GM19238 (cell line): ENCODE measurements around the gene IFITM2.
A peak's percentile ranks its signal among the peaks of the same experiment; 100 is the strongest.
"Not testable (repeated sequence)": the region's sequence is repeated elsewhere in the genome, so short reads cannot be mapped to it uniquely, and the experiment has no call there.

Experiments used
- DNase-seq: peaks from one replicate; pipeline ENCODE4 v3.0.0; 2011; ENCODE audit warnings: low spot score; ENCODE audit not compliant: insufficient read length

Gene IFITM2

DNA sequence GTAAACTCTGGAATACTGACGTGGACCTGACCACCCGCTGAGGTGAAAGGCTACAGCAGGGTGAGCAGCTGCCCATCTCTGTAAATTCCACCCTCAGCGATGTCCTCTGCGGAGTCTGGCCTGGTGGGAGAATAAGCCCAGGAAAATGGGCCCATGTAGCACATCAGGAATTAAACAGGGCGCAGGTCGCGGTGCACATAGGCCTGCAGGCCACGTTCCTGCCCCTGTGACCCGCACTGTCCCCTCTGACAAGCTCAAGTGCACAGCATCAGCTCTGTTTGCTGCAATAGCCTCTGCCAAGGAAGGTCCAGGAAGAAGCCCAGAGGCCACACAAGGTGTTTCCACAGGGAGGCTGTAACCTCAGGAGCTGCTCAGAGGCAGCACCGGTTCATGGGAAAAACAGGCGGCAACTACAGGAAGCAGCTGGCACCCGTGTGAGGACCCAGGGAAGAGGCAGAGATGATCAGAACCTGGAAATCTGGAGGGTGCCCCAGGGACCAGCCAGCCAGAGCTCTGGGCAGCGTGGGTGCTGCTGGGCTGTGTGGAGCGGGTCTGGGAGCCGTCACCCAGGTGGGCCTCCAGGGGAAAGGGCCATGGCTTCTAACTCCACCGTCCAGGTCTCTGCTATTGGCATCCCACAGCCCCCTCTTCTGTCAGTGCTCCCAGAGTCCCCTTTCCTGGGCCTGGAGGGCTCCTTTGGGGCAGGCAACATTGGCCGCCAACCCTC is 808 bp upstream of the IFITM2 start:
- DNase-seq: no peak

GRCh38 chr11:308740-309665 is 1.4 kb downstream of the IFITM2 start:
- not testable (repeated sequence) for DNase-seq

DNA sequence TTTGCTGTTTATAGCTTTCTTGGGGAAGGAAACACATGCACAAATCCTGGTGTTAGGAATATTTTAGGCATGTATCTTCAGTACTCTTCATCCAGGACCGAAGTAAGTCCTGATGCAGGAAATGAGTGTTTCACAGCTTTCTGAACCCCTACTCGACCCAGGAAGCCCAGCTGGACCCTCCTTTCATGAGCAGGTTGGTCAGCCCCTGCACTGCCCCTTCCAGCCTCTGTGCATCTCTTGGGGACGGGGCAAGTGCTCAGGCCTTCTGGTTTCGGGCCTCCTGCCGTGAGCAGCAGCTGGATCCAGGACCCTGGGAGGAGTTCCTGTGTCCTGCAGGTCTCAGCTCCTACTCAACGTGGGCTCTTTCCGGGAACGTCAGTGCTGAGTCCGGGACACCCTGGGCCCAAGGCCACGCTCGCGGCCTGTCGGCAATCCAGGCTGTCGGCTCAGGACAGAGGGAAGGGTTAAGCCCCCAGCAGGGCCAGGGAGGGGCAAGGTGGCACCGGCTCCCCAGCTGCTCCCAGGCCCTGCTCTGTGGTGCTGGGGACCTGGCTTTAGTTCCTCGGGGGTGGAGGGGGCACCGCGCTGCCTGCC is 2.5 kb downstream of the IFITM2 start:
- DNase-seq: not testable (repeated sequence)

DNA sequence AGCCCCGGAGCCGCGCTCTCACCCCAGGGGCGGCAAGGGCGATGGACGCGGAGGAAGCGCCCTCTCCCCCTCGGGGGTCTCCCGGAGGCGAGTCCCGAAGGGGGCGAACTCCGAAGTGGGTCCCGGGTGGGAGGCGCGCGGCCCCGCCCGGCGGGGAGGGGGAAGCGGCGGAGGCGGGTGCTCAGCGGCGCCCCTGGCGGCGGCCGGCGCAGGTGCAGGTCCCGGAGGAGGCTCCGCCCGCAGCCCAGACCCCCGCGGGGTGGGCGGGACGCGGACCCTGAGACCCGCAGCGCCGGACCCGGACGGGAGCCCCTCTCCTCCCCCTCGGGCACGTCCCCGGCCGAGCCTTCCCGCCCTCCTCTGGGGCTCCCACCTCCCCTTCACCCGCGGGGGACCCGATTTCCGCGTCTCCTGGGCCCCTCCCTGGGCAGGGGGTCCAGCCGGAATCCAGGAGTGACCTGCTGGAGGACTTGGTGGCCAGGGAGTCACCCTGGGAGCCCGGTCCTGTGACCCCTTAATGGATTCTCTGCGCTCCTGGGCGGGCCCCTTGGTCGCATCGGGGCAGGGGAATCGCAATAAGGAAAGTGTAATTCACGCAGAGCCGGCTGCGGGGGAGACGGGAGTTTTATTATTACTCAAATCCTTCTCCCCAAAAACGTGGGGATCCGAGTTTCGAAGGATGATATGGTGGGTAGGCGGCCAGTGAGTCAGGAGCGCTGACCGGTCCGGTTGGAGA is 3.6 kb downstream of the IFITM2 start:
- not testable (repeated sequence) for DNase-seq

DNA sequence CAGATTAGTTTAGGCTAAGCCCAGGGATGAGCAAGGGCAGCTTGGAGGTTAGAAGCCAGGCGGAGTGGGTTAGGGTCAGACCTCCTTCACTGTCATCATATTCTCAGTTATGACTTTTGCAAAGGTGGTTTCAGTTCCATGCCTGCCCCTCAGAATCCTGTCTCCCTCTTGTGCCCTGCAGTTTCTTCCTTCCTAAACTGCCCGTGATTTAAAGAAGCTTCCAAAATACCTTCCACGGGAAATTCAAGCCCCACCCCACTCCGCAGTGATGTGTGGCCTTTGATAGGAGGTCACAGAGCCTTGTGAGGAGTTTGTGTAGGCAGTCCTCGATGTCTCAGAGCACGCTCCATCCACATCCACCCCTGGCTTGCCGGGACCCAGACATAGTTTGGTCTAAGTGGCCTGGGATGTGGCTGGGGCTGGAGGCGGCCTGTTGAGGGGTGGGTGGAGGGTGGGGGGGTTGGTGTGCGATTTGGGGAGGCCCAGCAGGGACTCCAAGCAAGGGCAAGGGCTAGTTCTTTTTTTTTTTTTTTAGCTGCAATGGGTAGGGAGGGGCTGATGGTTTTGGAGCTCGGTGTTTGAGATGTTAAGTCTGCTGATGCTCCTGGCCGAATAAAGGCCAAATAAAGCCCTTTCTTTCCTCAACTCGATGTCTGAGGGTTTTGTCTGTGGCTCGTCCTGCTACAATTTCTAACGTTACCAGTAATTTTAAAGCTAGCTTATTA is 4.6 kb downstream of the IFITM2 start:
- DNase-seq: no peak

GRCh38 chr11:313304-313786 is 5.7 kb downstream of the IFITM2 start:
- DNase-seq: no peak

- peak; percentile 84 for DNase-seq
Observed at GRCh38 chr11:313787-314553, 6.4 kb downstream of the IFITM2 start, which contains the start of gene IFITM1. TSS of gene IFITM1 (plus strand) at chr11:314040. CDS start at chr11:314171, 131 bp downstream.

DNA sequence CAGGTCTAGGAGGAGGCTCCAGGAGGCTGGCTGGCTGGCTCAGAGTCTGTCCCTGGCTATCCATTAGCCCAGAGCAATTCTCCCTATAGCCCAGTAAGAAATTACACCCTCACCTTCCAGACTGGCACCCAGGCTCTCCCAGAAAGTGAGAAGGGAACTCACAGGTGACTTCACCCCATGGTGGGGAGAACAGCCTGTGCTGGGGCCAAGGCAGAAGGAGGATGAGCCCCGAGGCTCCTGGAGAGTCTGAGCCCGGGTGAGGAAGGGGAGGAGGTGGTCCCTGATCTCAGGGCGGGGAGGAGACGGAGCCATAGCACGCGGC is 6.9 kb downstream of the IFITM2 start:
- not testable (repeated sequence) for DNase-seq

DNA sequence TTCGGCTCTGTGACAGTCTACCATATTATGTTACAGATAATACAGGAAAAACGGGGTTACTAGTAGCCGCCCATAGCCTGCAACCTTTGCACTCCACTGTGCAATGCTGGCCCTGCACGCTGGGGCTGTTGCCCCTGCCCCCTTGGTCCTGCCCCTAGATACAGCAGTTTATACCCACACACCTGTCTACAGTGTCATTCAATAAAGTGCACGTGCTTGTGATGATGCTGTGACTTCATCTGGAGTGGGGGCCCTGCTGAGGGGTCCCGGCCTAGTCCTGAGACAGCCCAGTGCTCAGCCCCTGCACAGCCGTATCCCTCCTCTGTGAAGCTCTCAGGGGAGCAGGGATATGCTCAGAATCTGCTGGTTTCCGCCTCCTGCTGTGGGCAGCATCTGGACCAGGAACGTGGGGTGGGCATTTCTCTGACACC is 7.5 kb downstream of the IFITM2 start:
- no peak for DNase-seq

GRCh38 chr11:315516-315994 is 7.9 kb downstream of the IFITM2 start:
- DNase-seq: no peak

DNA sequence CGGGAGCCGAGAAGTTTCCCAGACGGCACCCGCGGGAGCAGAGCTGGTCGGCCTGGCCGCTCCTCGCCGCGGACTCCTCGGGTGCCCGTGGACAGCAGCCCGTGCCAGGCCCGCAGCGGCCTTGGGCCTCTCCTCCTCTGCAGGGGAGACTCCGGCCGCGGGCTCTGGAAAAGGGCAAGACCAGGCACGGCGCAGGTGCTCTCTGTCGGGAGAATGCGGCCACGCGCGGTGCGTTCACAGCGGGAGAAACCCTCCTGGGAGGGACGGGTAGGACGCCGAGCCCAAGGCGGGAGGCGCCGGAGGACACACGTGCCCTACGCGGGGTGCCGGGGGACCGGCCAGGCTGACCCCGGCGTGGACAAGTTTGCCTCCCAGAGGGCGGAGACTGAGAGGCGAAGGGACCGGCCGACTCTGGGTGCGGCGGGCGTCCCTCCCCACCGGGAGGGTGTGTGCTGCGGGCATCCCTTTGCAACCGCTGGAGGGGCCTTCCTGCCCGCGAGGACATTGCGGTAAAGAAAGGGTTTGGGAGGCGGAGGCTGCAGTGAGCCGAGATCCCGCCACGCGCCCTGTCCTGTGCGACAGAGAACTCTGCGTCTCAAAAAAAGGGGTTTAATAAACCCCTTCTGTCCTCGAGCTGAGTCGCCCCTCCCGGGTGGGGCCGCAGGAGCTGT is 8.6 kb downstream of the IFITM2 start:
- no peak for DNase-seq

GRCh38 chr11:316891-317301 is 9.3 kb downstream of the IFITM2 start:
- no peak for DNase-seq

GRCh38 chr11:317668-318404 is 10.2 kb downstream of the IFITM2 start:
- not testable (repeated sequence) for DNase-seq

- DNase-seq: not testable (repeated sequence)
Observed at GRCh38 chr11:318405-319120, 10.9 kb downstream of the IFITM2 start.

GRCh38 chr11:319121-319887 is 11.7 kb downstream of the IFITM2 start:
- not testable (repeated sequence) for DNase-seq

DNA sequence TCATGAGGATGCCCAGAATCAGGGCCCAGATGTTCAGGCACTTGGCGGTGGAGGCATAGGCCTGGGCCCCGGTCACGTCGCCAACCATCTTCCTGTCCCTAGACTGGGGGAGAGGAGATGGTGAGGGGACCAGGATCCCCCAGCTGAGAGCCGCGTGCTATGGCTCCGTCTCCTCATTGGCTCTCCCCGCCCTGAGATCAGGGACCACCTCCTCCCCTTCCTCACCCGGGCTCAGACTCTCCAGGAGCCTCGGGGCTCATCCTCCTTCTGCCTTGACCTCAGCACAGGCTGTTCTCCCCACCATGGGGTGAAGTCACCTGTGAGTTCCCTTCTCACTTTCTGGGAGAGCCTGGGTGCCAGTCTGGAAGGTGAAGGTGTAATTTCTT is 12.3 kb downstream of the IFITM2 start:
- not testable (repeated sequence) for DNase-seq

DNA sequence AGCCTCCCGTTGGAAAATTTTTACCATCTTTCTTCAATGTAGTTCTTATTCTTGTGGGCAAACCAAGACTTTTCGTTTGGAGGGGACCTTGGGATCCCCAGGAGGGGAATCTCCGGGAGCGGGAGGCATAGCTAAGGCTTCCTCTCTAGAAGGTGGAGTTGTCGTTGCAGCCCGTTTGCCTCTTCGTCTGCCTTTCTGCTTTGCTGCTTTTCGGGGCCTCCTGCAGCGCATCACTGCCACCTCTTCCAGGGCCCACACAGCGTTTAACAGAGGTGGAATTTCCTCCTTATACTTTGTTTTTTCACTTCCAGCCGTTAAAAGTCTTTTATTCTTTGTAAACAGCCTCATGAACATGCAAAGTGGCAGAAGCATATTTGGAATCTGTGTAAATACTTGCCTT is 16.5 kb downstream of the IFITM2 start:
- DNase-seq: no peak
